H9 (cell line): Measurements from ENCODE around the gene C2CD2. TPM values are rescaled to one million over a fixed set of nuclear protein-coding genes. Genes with fewer than 3 reads are reported as not detected.

Experiments
- DNase-seq: peaks from one replicate; pipeline ENCODE4 v3.0.0-alpha.2; 2017
- H2AFZ ChIP-seq: one replicate; pipeline ENCODE4 v1.6.1; 2013; ENCODE audit warnings: mild to moderate bottlenecking, low read length, control low read depth, moderate library complexity
- H2AK5ac ChIP-seq: 2 replicates; pipeline ENCODE4 v1.6.1; 2013; ENCODE audit warnings: low read length, control low read depth, mixed read lengths; ENCODE audit not compliant: insufficient read length
- H2BK120ac ChIP-seq: one replicate; pipeline ENCODE4 v1.6.1; 2013; ENCODE audit warnings: low read depth, mild to moderate bottlenecking, low read length, control low read depth, inconsistent platforms; ENCODE audit not compliant: poor library complexity, severe bottlenecking
- H2BK12ac ChIP-seq: 2 replicates; pipeline ENCODE4 v1.6.1; 2013; ENCODE audit warnings: low read length, control low read depth, mixed read lengths, low read depth; ENCODE audit not compliant: insufficient read length
- H2BK15ac ChIP-seq: 2 replicates; pipeline ENCODE4 v1.6.1; 2013; ENCODE audit warnings: low read depth, low read length, control low read depth
- H2BK20ac ChIP-seq: one replicate; pipeline ENCODE4 v1.6.1; 2013; ENCODE audit warnings: low read depth, mild to moderate bottlenecking, low read length, control low read depth, inconsistent platforms; ENCODE audit not compliant: poor library complexity, severe bottlenecking
- H2BK5ac ChIP-seq: 2 replicates; pipeline ENCODE4 v1.6.1; 2013; ENCODE audit warnings: low read length, control low read depth, mixed read lengths; ENCODE audit not compliant: insufficient read length
- H3K14ac ChIP-seq: 2 replicates; pipeline ENCODE4 v1.6.1; 2013; ENCODE audit warnings: low read length, control low read depth; ENCODE audit not compliant: insufficient read depth
- H3K18ac ChIP-seq: 2 replicates; pipeline ENCODE4 v1.6.1; 2013; ENCODE audit warnings: low read depth, mild to moderate bottlenecking, mixed read lengths, low read length, control low read depth; ENCODE audit not compliant: insufficient read length
- H3K23ac ChIP-seq: 2 replicates; pipeline ENCODE4 v1.6.1; 2013; ENCODE audit warnings: low read length, control low read depth, mixed read lengths, low read depth; ENCODE audit not compliant: insufficient read length
- H3K23me2 ChIP-seq: 2 replicates; pipeline ENCODE4 v1.6.1; 2013; ENCODE audit warnings: low read depth, mild to moderate bottlenecking, mixed read lengths, low read length, control low read depth; ENCODE audit not compliant: insufficient read length, poor library complexity, severe bottlenecking
- H3K27ac ChIP-seq: 2 replicates; pipeline ENCODE4 v1.5.1; 2013; ENCODE audit warnings: low read length, control low read depth, mixed read lengths, low read depth; ENCODE audit not compliant: insufficient read length
- H3K27me3 ChIP-seq: 2 replicates; pipeline ENCODE4 v1.6.1; 2013; ENCODE audit warnings: low read length, control low read depth, inconsistent platforms; ENCODE audit not compliant: insufficient read depth
- H3K4ac ChIP-seq: 2 replicates; pipeline ENCODE4 v1.6.1; 2013; ENCODE audit warnings: low read depth, mild to moderate bottlenecking, control low read depth, inconsistent platforms, low read length, moderate library complexity
- H3K4me1 ChIP-seq: 2 replicates; pipeline ENCODE4 v1.6.1; 2013; ENCODE audit warnings: low read length, control low read depth, inconsistent platforms; ENCODE audit not compliant: insufficient read depth
- H3K4me2 ChIP-seq: 2 replicates; pipeline ENCODE4 v1.6.1; 2013; ENCODE audit warnings: low read length, control low read depth, mixed read lengths; ENCODE audit not compliant: insufficient read length, insufficient read depth
- H3K56ac ChIP-seq: 2 replicates; pipeline ENCODE4 v1.6.1; 2013; ENCODE audit warnings: low read depth, mild to moderate bottlenecking, mixed read lengths, low read length, control low read depth; ENCODE audit not compliant: insufficient read length
- H3K79me1 ChIP-seq: 2 replicates; pipeline ENCODE4 v1.6.1; 2013; ENCODE audit warnings: low read depth, mild to moderate bottlenecking, moderate library complexity, low read length, control low read depth, inconsistent platforms; ENCODE audit not compliant: insufficient read depth, poor library complexity, severe bottlenecking
- H3K79me2 ChIP-seq: 2 replicates; pipeline ENCODE4 v1.6.1; 2013; ENCODE audit warnings: low read length, control low read depth, inconsistent platforms; ENCODE audit not compliant: insufficient read depth
- H3K9ac ChIP-seq: 2 replicates; pipeline ENCODE4 v1.6.1; 2013; ENCODE audit warnings: low read length, control low read depth, mixed read lengths; ENCODE audit not compliant: insufficient read length; ENCODE audit errors: extremely low read depth
- H3K9me3 ChIP-seq: one replicate; pipeline ENCODE4 v1.6.1; 2013; ENCODE audit warnings: low read depth, low read length, inconsistent platforms; ENCODE audit not compliant: control insufficient read depth
- H3T11ph ChIP-seq: one replicate; pipeline ENCODE4 v1.6.1; 2013; ENCODE audit warnings: mild to moderate bottlenecking, low read length, control low read depth, inconsistent platforms
- H4K20me1 ChIP-seq: one replicate; pipeline ENCODE4 v1.6.1; 2013; ENCODE audit not compliant: control insufficient read depth, insufficient read length, insufficient read depth
- H4K5ac ChIP-seq: 2 replicates; pipeline ENCODE4 v1.6.1; 2013; ENCODE audit warnings: low read depth, mild to moderate bottlenecking, mixed read lengths, low read length, control low read depth; ENCODE audit not compliant: insufficient read length
- H4K8ac ChIP-seq: replicated peaks from 2 replicates; pipeline ENCODE4 v1.6.1; 2013; ENCODE audit warnings: low read length, control low read depth, mixed read lengths, low read depth; ENCODE audit not compliant: insufficient read length
- H4K91ac ChIP-seq: 2 replicates; pipeline ENCODE4 v1.6.1; 2013; ENCODE audit warnings: low read depth, mild to moderate bottlenecking, moderate library complexity, mixed read lengths, low read length, control low read depth; ENCODE audit not compliant: insufficient read length
- H3K27ac Mint-ChIP-seq, 3 experiments: 2 replicates in 2 of 3; 3 replicates in 1 of 3; pipeline ENCODE4 v1.8.0; 2020 to 2021; ENCODE audit warnings: mixed read lengths in 3 of 3, mild to moderate bottlenecking in 1 of 3, moderate library complexity in 1 of 3
- H3K27me3 Mint-ChIP-seq: 2 replicates; pipeline ENCODE4 v1.8.0; 2021; ENCODE audit warnings: low read depth, mild to moderate bottlenecking, moderate library complexity, mixed read lengths
- H3K36me3 Mint-ChIP-seq, 3 experiments: 2 replicates in 2 of 3; 3 replicates in 1 of 3; pipeline ENCODE4 v1.8.0; 2020 to 2021; ENCODE audit warnings: low read depth in 3 of 3, mixed read lengths in 3 of 3; ENCODE audit not compliant: insufficient read depth in 1 of 3
- H3K4me1 Mint-ChIP-seq, 2 experiments: 2 replicates each; pipeline ENCODE4 v1.8.0; 2020; ENCODE audit warnings: mixed read lengths in 2 of 2
- H3K4me3 Mint-ChIP-seq, 2 experiments: 2 replicates in 1 of 2; 3 replicates in 1 of 2; pipeline ENCODE4 v1.8.0; 2020 to 2021; ENCODE audit warnings: mild to moderate bottlenecking in 2 of 2, mixed read lengths in 2 of 2, moderate library complexity in 1 of 2
- H3K9me3 Mint-ChIP-seq, 2 experiments: 2 replicates in 1 of 2; 3 replicates in 1 of 2; pipeline ENCODE4 v1.8.0; 2020; ENCODE audit warnings: mild to moderate bottlenecking in 2 of 2, mixed read lengths in 2 of 2, moderate library complexity in 1 of 2
- CTCF ChIP-seq: fragments of 200-600 bp; sonication (generic); conservative IDR thresholded peaks from 3 replicates; pipeline ENCODE4 v1.8.0; 2021; ENCODE audit warnings: antibody characterized with exemption, mild to moderate bottlenecking
- WGBS: extraction: QIAGEN DNeasy Blood & Tissue Kit; methylation state at CpG from one replicate; pipeline ENCODE4 v1.1.7; 2013; ENCODE audit warnings: missing lambda C conversion rate, low lambda C conversion rate, mixed read lengths; ENCODE audit not compliant: insufficient read length; ENCODE audit errors: extremely low coverage; 5-methylcytosine and 5-hydroxymethylcytosine counted together
- total RNA-seq: library from RNA; stranded (reverse); gene quantifications from 2 replicates; pipeline ENCODE4 v1.2.1, GENCODE V29; 2021

Gene C2CD2
- total RNA-seq, 1 experiment from 2014 or later, result 14.6 TPM

DNA sequence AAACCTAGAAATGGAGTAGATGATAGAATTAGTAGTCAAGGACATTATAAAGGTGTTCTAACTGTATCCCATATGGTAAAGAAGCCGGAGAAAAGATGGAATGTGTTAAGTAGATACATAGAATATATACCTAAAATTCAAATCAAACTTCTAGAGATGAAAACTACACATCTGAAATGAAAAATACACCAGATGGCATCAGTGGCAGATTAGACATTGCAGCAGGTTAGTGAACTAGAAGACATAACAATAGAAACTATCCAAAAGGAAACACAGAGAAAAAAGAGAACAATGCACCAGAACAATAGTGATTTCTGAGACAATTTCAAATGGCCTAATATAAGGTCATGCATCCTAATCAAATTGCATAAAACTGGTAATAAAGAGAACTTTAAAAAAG, 29.4 kb upstream of the C2CD2 start:
- H3K56ac ChIP-seq, result no peak overlapping the region
- H2AFZ ChIP-seq, result no peak overlapping the region
- Mint-ChIP-seq H3K4me1 (no peaks in the 10 kb centered on the region), H3K27me3 (peaks cover 8% of the 10 kb centered on the region), H3K36me3 (peaks cover 0 to 10% (median 9%) of the 10 kb centered on the region in 3 experiments; a peak in 5 of 7 replicates), H3K27ac (no peak overlapping the region), H3K9me3 (peaks cover 11 to 14% of the 10 kb centered on the region in 2 experiments), H3K4me3 (no peak overlapping the region)
- H4K5ac ChIP-seq, result no peak overlapping the region
- peaks cover 4% of the 10 kb centered on the region for H3K9me3 ChIP-seq
- no CpG with 5 or more reads among the region's 1 CpG for WGBS
- H2BK120ac ChIP-seq, result no peak overlapping the region
- DNase-seq, result no peak
- H2BK5ac ChIP-seq, result no peak overlapping the region
- H3K9ac ChIP-seq, result no peak overlapping the region
- H3K4ac ChIP-seq, result no peak overlapping the region
- no peak overlapping the region for H3K18ac ChIP-seq
- no peaks in the 10 kb centered on the region for H3K23me2 ChIP-seq
- no peak overlapping the region for H2BK15ac ChIP-seq
- no peak for TF ChIP-seq CTCF
- no peaks in the 10 kb centered on the region for H3K27me3 ChIP-seq
- no peak overlapping the region for H4K91ac ChIP-seq
- no peak overlapping the region for H3K4me2 ChIP-seq
- H2BK20ac ChIP-seq, result no peak overlapping the region
- H3K79me1 ChIP-seq, result no peaks in the 10 kb centered on the region
- no peak overlapping the region for H3K23ac ChIP-seq
- no peak overlapping the region for H3K27ac ChIP-seq
- H4K20me1 ChIP-seq, result no peaks in the 10 kb centered on the region
- no peak overlapping the region for H2BK12ac ChIP-seq
- no peaks in the 10 kb centered on the region for H3K4me1 ChIP-seq
- no peak overlapping the region for H4K8ac ChIP-seq
- H3T11ph ChIP-seq, result no peak overlapping the region
- no peak overlapping the region for H3K14ac ChIP-seq
- no peaks in the 10 kb centered on the region for H3K79me2 ChIP-seq
- H2AK5ac ChIP-seq, result no peak overlapping the region
